HS-5 (cell line): Measurements from ENCODE around the gene SLC25A29.
"Not testable (repeated sequence)": the region's sequence is repeated elsewhere in the genome, so short reads cannot be mapped to it uniquely, and the experiment has no call there.

Experiments used
- DNase-seq: peaks from one replicate; pipeline ENCODE4 v3.0.0-alpha.2; 2012; ENCODE audit warnings: low read depth

Gene SLC25A29

GRCh38 chr14:100293497-100294212 is 12.6 kb downstream of the SLC25A29 start:
- DNase-seq: no peak

DNA sequence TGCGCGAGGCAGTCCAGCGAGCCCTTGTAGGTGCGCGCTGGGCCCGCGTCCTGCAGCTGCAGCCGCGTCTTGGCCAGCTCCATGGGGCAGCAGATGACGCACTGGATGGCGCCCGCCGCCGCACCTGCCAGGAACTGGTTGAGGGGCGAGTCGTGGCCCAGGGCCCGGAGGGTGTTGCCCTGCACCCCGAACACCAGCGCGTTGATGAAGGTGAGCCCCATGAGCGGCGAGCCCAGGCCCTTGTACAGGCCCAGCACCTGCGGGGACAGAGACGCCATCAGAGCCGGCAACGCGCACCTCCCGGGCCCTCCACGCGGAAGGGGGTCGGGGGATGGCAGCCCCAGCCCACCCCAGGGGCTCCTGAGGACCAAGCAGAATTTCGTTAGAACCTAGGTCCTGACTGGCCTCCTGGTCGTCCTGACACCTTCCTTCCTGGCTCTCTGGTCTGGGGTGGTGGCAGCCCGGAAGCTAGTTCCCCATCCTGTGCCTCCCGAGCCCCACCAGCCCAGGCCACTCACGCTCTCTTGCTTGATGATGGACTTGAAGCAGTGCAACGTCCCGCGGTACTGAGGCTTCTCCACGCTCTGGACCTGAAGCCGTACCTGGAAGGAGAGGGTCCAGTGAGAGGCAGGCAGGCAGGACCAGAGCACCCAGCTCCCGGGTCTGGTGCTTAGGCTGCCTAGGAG is 13.3 kb downstream of the SLC25A29 start:
- DNase-seq: no peak

DNA sequence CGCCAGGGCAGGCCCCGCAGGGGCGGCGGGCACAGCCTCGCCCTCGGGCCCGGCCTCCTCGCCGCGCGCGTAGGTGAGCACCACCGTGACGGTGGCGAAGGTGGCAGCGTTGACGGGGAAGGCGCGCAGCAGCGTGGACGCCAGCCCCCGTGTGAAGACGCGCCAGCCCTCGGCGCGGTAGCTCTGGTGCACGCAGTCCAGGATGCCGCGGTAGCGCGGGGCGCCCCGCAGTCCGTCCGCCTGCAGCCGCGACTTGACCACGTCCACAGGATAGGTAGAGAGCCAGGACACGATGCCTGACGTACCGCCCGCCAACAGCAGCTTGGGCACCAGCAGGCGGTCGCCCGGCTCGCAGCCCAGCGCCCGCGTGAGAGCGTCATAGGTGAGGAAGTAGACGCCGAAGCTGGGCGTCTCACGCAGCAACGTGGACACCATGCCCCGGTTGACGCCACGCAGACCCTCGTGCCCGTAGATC is 13.9 kb downstream of the SLC25A29 start:
- DNase-seq: no peak

DNA sequence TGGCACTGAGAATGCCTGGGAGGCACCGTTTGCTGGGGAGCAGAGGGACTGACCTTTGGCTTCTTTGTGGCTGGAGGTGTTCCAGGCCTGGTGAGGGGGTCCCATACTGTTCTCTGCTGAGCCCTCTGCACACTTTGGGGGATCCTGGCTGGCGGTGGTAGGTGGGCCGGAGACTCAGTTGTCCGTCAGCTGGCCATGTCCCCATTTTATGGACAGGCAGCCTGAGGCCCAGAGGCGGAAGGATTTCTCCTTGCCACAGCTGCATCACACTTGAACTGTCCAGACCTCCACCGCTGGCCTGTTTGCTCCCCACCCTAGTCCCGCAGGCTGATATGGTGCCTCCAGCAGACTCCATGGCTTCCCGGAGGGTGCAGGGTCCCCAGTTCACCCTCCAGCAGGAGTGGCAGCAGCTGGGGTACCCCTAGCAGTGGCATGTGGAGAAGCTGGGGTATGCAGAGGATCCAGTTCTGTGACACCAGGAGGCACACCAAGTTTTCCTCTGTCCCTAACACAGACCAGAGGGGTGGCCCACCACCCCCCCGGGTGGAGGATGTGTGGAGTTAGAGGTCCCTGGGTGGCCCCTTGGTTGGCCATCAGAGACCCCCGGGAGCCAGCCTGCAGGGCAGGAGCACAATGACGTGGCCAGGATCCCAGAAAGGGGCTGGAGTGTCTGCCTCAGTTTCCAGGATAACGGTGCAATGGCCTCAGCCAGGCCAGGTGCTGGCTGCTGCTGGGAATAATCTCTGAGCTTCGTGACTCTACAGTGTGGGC is 14.8 kb downstream of the SLC25A29 start:
- no peak for DNase-seq

GRCh38 chr14:100290607-100291304 is 15.5 kb downstream of the SLC25A29 start:
- DNase-seq: no peak

- no peak for DNase-seq
Measured at GRCh38 chr14:100289916-100290606, 16.2 kb downstream of the SLC25A29 start.

GRCh38 chr14:100288382-100289185 is 17.7 kb downstream of the SLC25A29 start:
- no peak for DNase-seq

DNA sequence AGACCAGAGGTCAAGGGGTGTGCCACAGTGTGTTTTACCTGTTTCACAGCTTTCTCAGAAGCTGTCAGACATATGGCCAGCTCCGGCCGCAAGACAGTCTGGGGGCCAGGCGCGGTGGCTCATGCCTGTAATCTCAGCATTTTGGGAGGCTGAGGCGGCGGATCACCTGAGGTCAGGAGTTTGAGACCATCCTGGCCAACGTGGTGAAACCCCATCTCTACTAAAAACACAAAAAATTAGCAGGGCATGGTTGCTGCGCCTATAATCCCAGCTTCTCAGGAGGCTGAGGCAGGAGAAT is 18.3 kb downstream of the SLC25A29 start:
- not testable (repeated sequence) for DNase-seq

DNA sequence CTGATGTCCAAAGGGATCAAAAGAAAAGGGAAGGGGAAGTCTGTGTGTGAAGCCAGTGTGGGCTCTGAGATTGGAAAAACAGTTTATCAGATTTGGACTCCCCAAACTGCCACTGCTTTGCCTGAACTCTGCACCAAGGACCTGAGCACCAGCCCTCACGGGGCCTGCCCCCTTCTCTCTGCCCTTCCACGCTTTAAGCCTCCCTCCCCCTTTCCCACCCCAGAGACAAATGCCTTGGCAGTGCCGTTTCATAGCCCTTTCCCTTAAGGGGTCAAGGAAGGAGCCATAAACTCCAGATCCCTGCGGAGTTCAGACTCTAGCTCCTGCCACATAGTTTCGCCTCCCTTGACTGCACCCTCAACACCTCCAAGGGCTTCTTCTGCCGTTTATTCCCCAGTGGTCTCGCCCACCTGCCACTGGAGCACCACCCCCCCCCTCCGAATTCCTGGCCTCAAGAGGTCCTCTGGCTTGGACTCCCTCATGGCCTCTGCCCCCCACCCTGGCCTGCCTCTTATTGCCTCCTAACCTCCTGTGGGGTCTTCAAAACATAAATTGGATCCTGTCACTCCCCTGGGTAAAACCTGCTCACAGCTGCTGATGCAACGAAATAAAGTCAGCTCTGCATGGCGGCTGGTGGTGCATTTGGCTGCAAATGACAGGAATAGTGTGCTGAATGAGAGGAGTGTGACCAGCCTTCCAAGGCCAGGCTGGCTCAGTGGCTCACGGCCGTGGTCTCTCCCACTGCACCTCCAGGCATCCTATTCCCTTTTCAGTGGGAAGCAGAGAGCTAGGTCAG is 18.8 kb downstream of the SLC25A29 start:
- DNase-seq: no peak

DNA sequence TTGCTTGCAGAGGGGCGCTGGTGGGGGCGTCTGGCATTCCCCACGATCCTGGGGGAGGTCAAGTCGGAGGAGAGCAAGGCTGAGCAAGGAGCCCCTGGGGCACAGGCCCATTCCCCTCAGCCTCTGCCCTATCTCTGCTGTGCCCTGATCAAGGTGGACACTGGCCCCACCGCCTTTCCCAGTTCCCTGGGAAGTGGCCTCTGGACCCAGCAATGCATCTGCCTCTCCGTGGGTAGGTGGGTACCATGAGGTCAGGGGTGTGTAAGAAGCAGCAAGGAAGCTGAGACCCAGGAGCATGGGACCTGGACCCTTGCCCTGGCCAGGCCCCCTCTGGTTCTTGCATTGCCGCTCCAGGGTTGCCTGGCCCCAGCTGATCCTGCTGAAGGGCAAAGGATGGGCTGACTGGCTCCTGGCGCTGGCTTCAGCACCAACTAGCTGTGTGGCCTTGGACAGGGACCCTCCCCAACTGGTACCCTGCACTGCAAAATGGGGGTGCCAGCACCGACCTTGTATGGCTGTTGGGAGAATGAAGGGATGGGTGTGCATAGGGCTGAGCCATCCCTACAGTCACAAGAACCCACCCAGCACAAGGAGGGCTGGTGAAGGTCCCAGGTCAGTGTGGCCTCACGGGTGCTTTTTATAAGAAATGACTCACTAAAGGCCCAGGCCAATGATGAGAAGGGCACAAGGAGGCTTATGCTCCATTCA is 19.6 kb downstream of the SLC25A29 start:
- no peak for DNase-seq

GRCh38 chr14:100285913-100286400 is 20.3 kb downstream of the SLC25A29 start:
- no peak for DNase-seq

DNA sequence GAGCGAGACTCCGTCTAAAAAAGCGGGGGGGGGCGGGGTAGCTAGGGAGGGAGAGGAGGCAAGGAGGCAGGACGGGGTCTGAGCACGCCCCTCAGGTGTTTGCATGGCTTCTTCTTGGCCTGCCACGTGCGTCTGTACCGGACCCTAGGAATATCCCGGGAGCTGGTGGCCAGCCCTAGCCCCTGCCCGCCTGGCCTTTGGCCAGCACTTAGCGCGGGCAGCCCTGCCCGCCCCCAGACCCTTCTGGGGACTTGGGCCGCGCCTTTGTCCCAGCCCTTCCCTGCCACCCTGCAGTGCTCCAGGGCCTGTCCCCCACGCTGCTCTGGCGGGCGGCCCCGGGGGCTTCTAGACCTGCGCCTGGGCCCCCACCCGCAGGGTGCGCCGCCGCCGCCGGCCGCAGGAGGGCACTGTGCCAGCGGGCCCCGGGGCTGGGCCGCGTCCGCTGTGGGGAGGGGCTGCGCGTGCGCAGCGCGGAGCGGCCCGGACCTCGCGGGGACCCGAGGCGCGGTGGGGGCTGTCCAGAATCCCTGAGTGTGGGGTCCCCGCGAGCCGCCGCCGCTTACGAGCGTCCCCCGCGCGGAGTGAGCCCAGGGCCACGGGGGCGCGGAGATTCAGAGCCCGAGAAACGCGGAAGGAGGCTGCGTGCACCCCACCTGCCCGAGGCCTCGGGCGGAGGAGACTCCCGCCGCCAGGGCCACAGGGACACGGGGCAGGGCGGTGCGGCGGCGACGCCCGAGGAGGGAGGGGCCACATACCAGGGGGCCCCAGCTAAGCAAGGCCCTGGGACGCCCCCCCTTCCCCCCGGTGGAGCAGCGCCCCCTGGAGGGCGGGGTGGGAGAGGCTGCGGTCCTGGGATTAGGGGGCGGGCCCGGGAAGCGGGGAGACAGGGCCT is 21.0 kb downstream of the SLC25A29 start:
- no peak for DNase-seq

- DNase-seq: no peak
Measured at GRCh38 chr14:100283984-100284881, 22.0 kb downstream of the SLC25A29 start.

GRCh38 chr14:100283436-100283835 is 22.8 kb downstream of the SLC25A29 start:
- DNase-seq: not testable (repeated sequence)

DNA sequence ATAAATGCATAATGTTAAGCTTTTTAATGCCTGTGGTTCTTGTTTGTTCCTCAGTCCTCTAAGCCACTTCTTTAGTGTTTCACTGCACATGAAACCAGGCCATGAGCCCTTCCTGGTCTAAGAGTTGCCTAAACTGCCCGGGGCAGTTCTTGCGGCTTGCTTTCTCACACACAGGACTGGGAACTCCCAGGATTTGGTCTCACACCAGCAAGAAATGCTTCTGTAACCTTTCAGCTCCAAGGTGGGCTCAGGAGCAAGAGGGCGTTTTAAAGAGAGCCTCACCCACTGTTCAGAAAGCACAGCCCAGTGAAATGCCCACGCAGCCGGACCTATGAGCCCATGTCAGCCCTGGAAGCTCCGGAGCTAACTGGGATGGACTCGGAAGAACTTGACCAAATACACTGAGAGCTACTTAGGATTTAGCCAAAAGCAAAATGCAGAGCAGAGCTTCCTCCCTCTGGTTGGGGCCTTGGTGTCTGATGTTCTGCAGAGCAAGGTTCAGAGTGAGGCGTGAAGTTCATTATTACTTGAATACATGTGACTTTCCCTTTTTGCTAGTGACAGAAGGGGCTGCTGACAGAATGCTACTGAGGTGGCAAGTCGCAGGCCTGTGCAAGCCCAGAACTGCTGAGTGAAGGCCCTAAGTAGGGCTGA is 23.4 kb downstream of the SLC25A29 start:
- no peak for DNase-seq

DNA sequence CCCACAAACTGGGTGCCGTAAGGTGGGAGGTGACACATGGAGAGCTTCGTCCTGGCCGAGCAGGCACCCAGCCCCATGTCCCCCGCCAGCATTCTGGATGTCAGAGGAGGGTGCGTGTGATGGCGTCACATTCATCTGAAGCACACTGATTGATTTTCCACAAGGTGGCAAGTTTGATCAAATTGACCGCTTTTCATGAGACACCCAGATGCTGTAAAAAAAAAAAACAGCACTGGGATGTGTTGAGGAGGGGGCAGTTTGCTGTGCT is 24.2 kb downstream of the SLC25A29 start:
- no peak for DNase-seq
